Renal cortex interstitium (tissue), 15 donors: ENCODE results near the gene SNRPD2. TPM values are rescaled to one million over a fixed set of nuclear protein-coding genes. Genes with fewer than 3 reads are reported as not detected.
"Not testable (repeated sequence)": the region's sequence is repeated elsewhere in the genome, so short reads cannot be mapped to it uniquely, and the experiment has no call there.

ENCODE experiments used
- DNase-seq, 11 donors: peaks; one replicate each; pipeline ENCODE4 v3.0.0-alpha.2; 2013; ENCODE audit warnings: low read depth in 9 of 11, low spot score in 4 of 11; ENCODE audit errors: extremely low read depth in 1 of 11
- long read RNA-seq, 16 experiments: transcript quantifications; one replicate each; lab custom pipeline, GENCODE V29; 2026
- polyA plus RNA-seq, 3 donors: library from polyadenylated mRNA; unstranded; fragments of 120-200 nt; gene quantifications; one replicate each; pipeline ENCODE4 v1.2.1, GENCODE V29; 2013; ENCODE audit not compliant: insufficient read length in 3 of 3

SNRPD2 gene
- polyA plus RNA-seq = 100 to 1,000 TPM; 310 to 350 (median 317) TPM
- long read RNA-seq, donor 1, transcript SNRPD2-201 (3 exons, 901 nt) = major isoform, 192 of 247 reads
- long read RNA-seq, donor 1, partial matches to known transcripts = 44 of 247 reads
- long read RNA-seq, donor 1, other reads (novel, unspliced or antisense) = 9 of 247 reads
- long read RNA-seq, donor 2, transcript SNRPD2-201 (3 exons, 901 nt) = major isoform, 196 of 257 reads
- long read RNA-seq, donor 2, partial matches to known transcripts = 54 of 257 reads
- long read RNA-seq, donor 2, other reads (novel, unspliced or antisense) = 6 of 257 reads
- long read RNA-seq, donor 3, transcript SNRPD2-201 (3 exons, 901 nt) = major isoform, 285 of 330 reads
- long read RNA-seq, donor 3, partial matches to known transcripts = 36 of 330 reads
- long read RNA-seq, donor 3, other reads (novel, unspliced or antisense) = 7 of 330 reads
- long read RNA-seq, donor 4, transcript SNRPD2-201 (3 exons, 901 nt) = major isoform, 177 of 212 reads
- long read RNA-seq, donor 4, partial matches to known transcripts = 24 of 212 reads
- long read RNA-seq, donor 4, other reads (novel, unspliced or antisense) = 7 of 212 reads
- long read RNA-seq, donor 5, transcript SNRPD2-201 (3 exons, 901 nt) = major isoform, 276 of 355 reads
- long read RNA-seq, donor 5, partial matches to known transcripts = 69 of 355 reads
- long read RNA-seq, donor 5, other reads (novel, unspliced or antisense) = 9 of 355 reads
- long read RNA-seq, donor 6, transcript SNRPD2-201 (3 exons, 901 nt) = major isoform, 174 of 215 reads
- long read RNA-seq, donor 6, partial matches to known transcripts = 31 of 215 reads
- long read RNA-seq, donor 6, other reads (novel, unspliced or antisense) = 8 of 215 reads
- long read RNA-seq, donor 7, transcript SNRPD2-201 (3 exons, 901 nt) = major isoform, 278 of 343 reads
- long read RNA-seq, donor 7, partial matches to known transcripts = 54 of 343 reads
- long read RNA-seq, donor 7, other reads (novel, unspliced or antisense) = 8 of 343 reads
- long read RNA-seq, donor 8, transcript SNRPD2-201 (3 exons, 901 nt) = major isoform, 399 of 473 reads
- long read RNA-seq, donor 8, partial matches to known transcripts = 61 of 473 reads
- long read RNA-seq, donor 8, other reads (novel, unspliced or antisense) = 12 of 473 reads
- long read RNA-seq, donor 9, transcript SNRPD2-201 (3 exons, 901 nt) = major isoform, 185 of 253 reads
- long read RNA-seq, donor 9, partial matches to known transcripts = 57 of 253 reads
- long read RNA-seq, donor 9, other reads (novel, unspliced or antisense) = 6 of 253 reads
- long read RNA-seq, donor 10, transcript SNRPD2-201 (3 exons, 901 nt) = major isoform, 245 of 274 reads
- long read RNA-seq, donor 10, transcript SNRPD2-202 (4 exons, 615 nt) = minor isoform, 5 of 274 reads
- long read RNA-seq, donor 10, partial matches to known transcripts = 17 of 274 reads
- long read RNA-seq, donor 10, other reads (novel, unspliced or antisense) = 7 of 274 reads
- long read RNA-seq, donor 11, transcript SNRPD2-201 (3 exons, 901 nt) = major isoform, 125 of 137 reads
- long read RNA-seq, donor 11, partial matches to known transcripts = 10 of 137 reads
- long read RNA-seq, donor 11, other reads (novel, unspliced or antisense) = 0 of 137 reads
- long read RNA-seq, donor 12, transcript SNRPD2-201 (3 exons, 901 nt) = major isoform, 112 of 153 reads
- long read RNA-seq, donor 12, partial matches to known transcripts = 41 of 153 reads
- long read RNA-seq, donor 12, other reads (novel, unspliced or antisense) = 0 of 153 reads
- long read RNA-seq, donor 13, transcript SNRPD2-201 (3 exons, 901 nt) = major isoform, 410 of 499 reads
- long read RNA-seq, donor 13, partial matches to known transcripts = 79 of 499 reads
- long read RNA-seq, donor 13, other reads (novel, unspliced or antisense) = 6 of 499 reads
- long read RNA-seq, donor 14, transcript SNRPD2-201 (3 exons, 901 nt) = major isoform, 217 of 263 reads
- long read RNA-seq, donor 14, partial matches to known transcripts = 36 of 263 reads
- long read RNA-seq, donor 14, other reads (novel, unspliced or antisense) = 8 of 263 reads
- long read RNA-seq, donor 15, transcript SNRPD2-201 (3 exons, 901 nt) = major isoform, 74 of 95 reads
- long read RNA-seq, donor 15, partial matches to known transcripts = 20 of 95 reads
- long read RNA-seq, donor 15, other reads (novel, unspliced or antisense) = 0 of 95 reads
- long read RNA-seq, donor 16, transcript SNRPD2-202 (4 exons, 615 nt) = minor isoform, 5 of 497 reads
- long read RNA-seq, donor 16, transcript SNRPD2-201 (3 exons, 901 nt) = major isoform, 434 of 497 reads
- long read RNA-seq, donor 16, partial matches to known transcripts = 57 of 497 reads
- long read RNA-seq, donor 16, other reads (novel, unspliced or antisense) = 0 of 497 reads

GRCh38 chr19:45691516-45692186 lies at the start of gene SNRPD2:
SNRPD2 (minus strand) TSS chr19:45691953; CDS start chr19:45691888, 65 bp downstream.
- DNase-seq = peak; percentile 85 to 97 (median 94)

GRCh38 chr19:45739498-45740439 lies 48.0 kb upstream of the SNRPD2 start:
- no peak for DNase-seq

- DNase-seq = no peak
These were observed 41.5 kb upstream of the SNRPD2 start, which contains the start of gene MEIOSIN for GRCh38 chr19:45733160-45733810. MEIOSIN (plus strand) TSS chr19:45733439; CDS start chr19:45735377, 1,938 bp downstream.

GRCh38 chr19:45730368-45731288 lies 38.9 kb upstream of the SNRPD2 start, which contains the start of gene FBXO46:
FBXO46 (minus strand) TSS chr19:45730896; CDS start chr19:45713495, 17,401 bp downstream.
- peak; percentile 92 to 98 (median 96) for DNase-seq

GRCh38 chr19:45729800-45730290 lies 38.1 kb upstream of the SNRPD2 start:
- no peak for DNase-seq

- not testable (repeated sequence) for DNase-seq
These were observed 36.9 kb upstream of the SNRPD2 start for GRCh38 chr19:45728683-45729082.

- not testable (repeated sequence) for DNase-seq
These were observed 28.3 kb upstream of the SNRPD2 start for GRCh38 chr19:45720065-45720464.

GRCh38 chr19:45717983-45718650 lies 26.4 kb upstream of the SNRPD2 start:
- no peak for DNase-seq

- DNase-seq = peak; percentile 98 to 99 (median 98)
These were observed 25.6 kb upstream of the SNRPD2 start for GRCh38 chr19:45717131-45717982.

GRCh38 chr19:45716359-45717130 lies 24.8 kb upstream of the SNRPD2 start:
- DNase-seq = peak in 4 of 11 donors; percentile 14 to 42 (median 26)

GRCh38 chr19:45715139-45715538 lies 23.4 kb upstream of the SNRPD2 start:
- no peak for DNase-seq
